Measurements from ENCODE around the gene COBL.

DNA sequence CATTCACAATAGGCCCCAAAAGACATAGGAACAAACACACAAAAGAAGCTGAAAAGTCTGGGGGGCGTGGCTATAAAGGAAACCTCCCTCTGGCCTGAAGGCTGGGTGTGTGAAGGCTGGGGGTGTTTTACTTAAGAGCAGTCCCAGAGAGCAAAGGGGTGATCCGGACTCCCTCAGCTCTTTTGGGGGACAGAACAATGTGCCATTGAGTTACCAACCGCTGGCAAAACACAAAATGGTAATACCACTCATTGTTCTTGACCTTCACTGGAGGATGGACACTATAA lies 189.0 kb downstream of the COBL start:
- no peak for TF ChIP-seq POLR2AphosphoS5 (IDR thresholded peaks at IDR 0.05)
- no peak for TF ChIP-seq CTCF (IDR thresholded peaks at IDR 0.05)
- TF ChIP-seq POLR2A (IDR thresholded peaks at IDR 0.05): no peak

Data from suprapubic skin (tissue), 4 donors.